Caco-2 (cell line): ENCODE measurements around the gene RNF10. TPM values are rescaled to one million over a fixed set of nuclear protein-coding genes. Genes with fewer than 3 reads are reported as not detected.
"Not testable (repeated sequence)": the region's sequence is repeated elsewhere in the genome, so short reads cannot be mapped to it uniquely, and the experiment has no call there.

Experiments used
- BruUV-seq: library from RNA; stranded (reverse); fragments of 400-500 nt; replicated peaks from 2 replicates; lab custom pipeline; 2021; lab: Mats Ljungman, UMichigan
- CTCF ChIA-PET: fragments of 300-600 bp; sonication (Branson Sonifier 250); formaldehyde crosslinking; loops from one replicate; lab custom pipeline; 2022; ENCODE audit warnings: antibody characterized with exemption; lab: Charles Lee
- POLR2A ChIA-PET: fragments of 300-600 bp; sonication (Branson Sonifier 250); formaldehyde crosslinking; loops from one replicate; lab custom pipeline; 2022; ENCODE audit warnings: antibody characterized with exemption; lab: Charles Lee
- DNase-seq, 2 experiments: peaks; one replicate each; pipeline versions ENCODE4 v3.0.0 to v3.0.0-alpha.2; 2020 to 2022
- H3K27me3 ChIP-seq: replicated peaks from 2 replicates; pipeline ENCODE4 v1.6.0; 2011; ENCODE audit warnings: low read length; ENCODE audit not compliant: control insufficient read depth, insufficient read depth
- H3K36me3 ChIP-seq: 2 replicates; pipeline ENCODE4 v1.5.1; 2011; ENCODE audit warnings: low read length; ENCODE audit not compliant: control insufficient read depth, insufficient read depth
- H3K4me1 ChIP-seq: fragments of 250-450 bp; sonication (Bioruptor Pico); 2 replicates; pipeline ENCODE4 v1.5.1; 2020; ENCODE audit warnings: mild to moderate bottlenecking
- H3K4me3 ChIP-seq: 2 replicates; pipeline ENCODE4 v1.5.1; 2011; ENCODE audit warnings: low read depth, mild to moderate bottlenecking, control low read depth, low read length
- H3K9me3 ChIP-seq: fragments of 250-450 bp; sonication (Bioruptor Pico); 2 replicates; pipeline ENCODE4 v1.5.1; 2020; ENCODE audit warnings: mild to moderate bottlenecking, moderate library complexity
- H3K27ac Mint-ChIP-seq: one replicate; pipeline ENCODE4 v1.8.0; 2022; ENCODE audit warnings: mixed read lengths; ENCODE audit not compliant: unreplicated experiment
- H3K27me3 Mint-ChIP-seq: one replicate; pipeline ENCODE4 v1.8.0; 2022; ENCODE audit warnings: mixed read lengths; ENCODE audit not compliant: insufficient read depth, unreplicated experiment
- H3K36me3 Mint-ChIP-seq: one replicate; pipeline ENCODE4 v1.8.0; 2022; ENCODE audit warnings: mild to moderate bottlenecking, mixed read lengths; ENCODE audit not compliant: insufficient read depth, unreplicated experiment
- H3K4me1 Mint-ChIP-seq: one replicate; pipeline ENCODE4 v1.8.0; 2022; ENCODE audit warnings: low read depth, mixed read lengths; ENCODE audit not compliant: unreplicated experiment
- H3K4me3 Mint-ChIP-seq: one replicate; pipeline ENCODE4 v1.8.0; 2022; ENCODE audit warnings: mild to moderate bottlenecking, moderate library complexity, mixed read lengths; ENCODE audit not compliant: unreplicated experiment
- H3K9me3 Mint-ChIP-seq: one replicate; pipeline ENCODE4 v1.8.0; 2022; ENCODE audit warnings: mixed read lengths; ENCODE audit not compliant: unreplicated experiment
- intact Hi-C: fragments of 100-400 bp; cut with micrococcal nuclease; formaldehyde crosslinking; loops from one replicate; pipeline ENCODE4 v1.10.0; 2022; ENCODE audit not compliant: unreplicated experiment
- total RNA-seq: library from RNA; stranded (reverse); gene quantifications from 2 replicates; pipeline ENCODE4 v1.2.3, GENCODE V29; 2022
- TF ChIP-seq, protein P1 (sequence below), 2 experiments: fragments of 200-600 bp in 1 of 2; IDR thresholded peaks; 1 replicate in 1 of 2; 2 replicates in 1 of 2; pipeline versions ENCODE4 v1.5.1 to v1.8.0; 2011 to 2022; ENCODE audit warnings: antibody characterized with exemption in 1 of 2, control low read depth in 1 of 2, inconsistent platforms in 1 of 2, low read depth in 1 of 2, low read length in 1 of 2, mild to moderate bottlenecking in 1 of 2, moderate library complexity in 1 of 2; ENCODE audit not compliant: insufficient read depth in 1 of 2, severe bottlenecking in 1 of 2, unreplicated experiment in 1 of 2

Gene RNF10
- total RNA-seq, 1 experiment from 2014 or later = 133 TPM

DNA sequence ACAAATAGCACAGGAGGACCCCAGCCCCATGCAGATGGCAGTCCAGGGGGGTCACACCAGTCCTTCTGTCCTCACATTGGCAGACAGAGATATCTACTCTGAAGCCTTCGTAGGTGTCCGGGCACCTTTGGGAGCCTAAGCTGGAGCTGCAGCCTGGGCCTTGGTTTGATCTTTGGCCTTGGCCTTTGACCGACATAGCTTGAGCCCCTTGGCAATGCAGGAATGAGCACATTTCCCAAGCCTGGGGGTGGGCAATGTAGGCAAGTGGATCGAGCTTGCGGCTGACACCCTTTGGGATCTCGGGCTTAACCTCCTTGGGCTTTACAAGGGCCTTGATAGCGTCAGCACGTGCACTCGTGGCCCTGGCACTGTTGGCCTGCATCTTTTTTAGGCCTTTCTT, 11.6 kb upstream of the RNF10 start:
- CTCF ChIA-PET = interaction anchor here (0.7 kb wide), 1 partner anchor 14 kb away, joined by 6 read pairs; no protein-coding TSS in a partner anchor

DNA sequence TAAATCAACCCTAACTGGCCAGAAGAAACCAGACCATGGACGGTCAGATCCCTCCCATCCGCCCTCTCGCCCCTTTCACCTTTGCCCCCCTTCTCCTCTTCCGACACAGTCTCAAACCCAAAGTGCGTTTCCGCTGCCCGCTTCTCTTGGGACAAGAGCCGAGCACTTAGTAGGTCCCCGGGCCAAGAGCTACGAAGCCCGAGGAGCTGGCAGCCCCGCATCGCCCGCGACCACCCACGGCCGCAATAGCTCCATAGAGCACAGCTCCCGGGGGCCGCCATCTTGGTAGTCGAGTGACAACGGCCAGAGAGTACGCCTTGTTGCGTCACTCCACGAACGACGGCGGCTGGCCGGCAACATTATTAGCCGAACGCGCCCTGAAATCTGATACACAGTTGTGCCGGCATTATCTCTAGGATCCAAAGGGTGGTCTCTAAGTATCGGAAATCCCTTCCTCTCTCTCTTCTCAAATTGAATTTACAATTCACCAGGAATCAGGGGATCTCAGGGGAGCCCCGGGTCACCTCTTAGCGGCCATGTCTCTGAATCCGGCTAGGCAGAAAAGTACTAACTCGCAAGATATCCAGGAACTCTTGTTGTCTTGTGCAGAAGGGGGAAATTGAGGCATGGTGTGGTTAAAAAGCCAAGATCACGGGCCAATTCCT, 5.2 kb upstream of the RNF10 start, which contains the start of gene COQ5:
COQ5 (minus strand) TSS at position 298 of the 665 bp plus-strand sequence; CDS start at position 281, 17 bp downstream.
- no TSS peak for BruUV-seq
- Mint-ChIP-seq H3K4me3 (peak within 1 kb of the TSS; percentile 81), H3K27me3 (no peaks in the 10 kb centered on the region), H3K9me3 (no peaks in the 10 kb centered on the region), H3K36me3 (peaks cover 15% of the 10 kb centered on the region), H3K4me1 (peaks cover 6% of the 10 kb centered on the region), H3K27ac (peak within 1 kb of the TSS; percentile 93)
- peak within 1 kb of the TSS; percentile 89 for H3K4me3 ChIP-seq
- H3K36me3 ChIP-seq = no peaks in the 10 kb centered on the region
- no peaks in the 10 kb centered on the region for H3K27me3 ChIP-seq
- CTCF ChIA-PET = interaction anchor here (0.7 to 1.7 kb wide), 9 partner anchors 10 to 227 kb away, joined by 3 to 10 read pairs (median 3); partner anchors contain the start of genes DYNLL1, POP5 and SIRT4
- peak; percentile 84 to 87 for DNase-seq
- POLR2A ChIA-PET = interaction anchor here (0.6 to 2.0 kb wide), 10 partner anchors 32 to 328 kb away, joined by 3 to 13 read pairs (median 4); partner anchors contain the start of genes DYNLL1, POP5, RNU4-2 and RPLP0
- intact Hi-C loops = loop anchor here (1.0 to 5.0 kb wide), 3 partner anchors 34 to 62 kb away; partner anchors contain the start of genes POP5 and SRSF9
- H3K4me1 ChIP-seq = peaks cover 5% of the 10 kb centered on the region; the same call in 1 of the 2 replicates
- TF ChIP-seq, protein P1, sequence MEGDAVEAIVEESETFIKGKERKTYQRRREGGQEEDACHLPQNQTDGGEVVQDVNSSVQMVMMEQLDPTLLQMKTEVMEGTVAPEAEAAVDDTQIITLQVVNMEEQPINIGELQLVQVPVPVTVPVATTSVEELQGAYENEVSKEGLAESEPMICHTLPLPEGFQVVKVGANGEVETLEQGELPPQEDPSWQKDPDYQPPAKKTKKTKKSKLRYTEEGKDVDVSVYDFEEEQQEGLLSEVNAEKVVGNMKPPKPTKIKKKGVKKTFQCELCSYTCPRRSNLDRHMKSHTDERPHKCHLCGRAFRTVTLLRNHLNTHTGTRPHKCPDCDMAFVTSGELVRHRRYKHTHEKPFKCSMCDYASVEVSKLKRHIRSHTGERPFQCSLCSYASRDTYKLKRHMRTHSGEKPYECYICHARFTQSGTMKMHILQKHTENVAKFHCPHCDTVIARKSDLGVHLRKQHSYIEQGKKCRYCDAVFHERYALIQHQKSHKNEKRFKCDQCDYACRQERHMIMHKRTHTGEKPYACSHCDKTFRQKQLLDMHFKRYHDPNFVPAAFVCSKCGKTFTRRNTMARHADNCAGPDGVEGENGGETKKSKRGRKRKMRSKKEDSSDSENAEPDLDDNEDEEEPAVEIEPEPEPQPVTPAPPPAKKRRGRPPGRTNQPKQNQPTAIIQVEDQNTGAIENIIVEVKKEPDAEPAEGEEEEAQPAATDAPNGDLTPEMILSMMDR (IDR thresholded peaks at IDR 0.05; ENCODE audit: insufficient read depth in 1 of 2, low read depth in 1 of 2, low read length in 1 of 2, severe bottlenecking in 1 of 2, unreplicated experiment in 1 of 2) = no peak
- no peaks in the 10 kb centered on the region for H3K9me3 ChIP-seq

More for the DNA sequence above, 11.6 kb upstream of the RNF10 start:
- H3K27me3 Mint-ChIP-seq = no peaks in the 10 kb centered on the region
- DNase-seq = no peak
- no peaks in the 10 kb centered on the region for H3K27me3 ChIP-seq
- no peaks in the 10 kb centered on the region for H3K9me3 ChIP-seq
- intact Hi-C loops = no loop called here
- no TSS peak for BruUV-seq
- no peaks in the 10 kb centered on the region for H3K36me3 Mint-ChIP-seq
- TF ChIP-seq, protein P1 (IDR thresholded peaks at IDR 0.05; ENCODE audit: insufficient read depth in 1 of 2, low read depth in 1 of 2, low read length in 1 of 2, severe bottlenecking in 1 of 2, unreplicated experiment in 1 of 2) = no peak
- no peaks in the 10 kb centered on the region for H3K36me3 ChIP-seq
- H3K4me3 ChIP-seq = no peak overlapping the region
- H3K4me1 ChIP-seq = peaks cover 5% of the 10 kb centered on the region; the same call in 1 of the 2 replicates
- peaks cover 6% of the 10 kb centered on the region for H3K4me1 Mint-ChIP-seq
- H3K4me3 Mint-ChIP-seq = no peak overlapping the region
- POLR2A ChIA-PET = no interaction called here
- H3K9me3 Mint-ChIP-seq = no peaks in the 10 kb centered on the region
- H3K27ac Mint-ChIP-seq = no peak overlapping the region

DNA sequence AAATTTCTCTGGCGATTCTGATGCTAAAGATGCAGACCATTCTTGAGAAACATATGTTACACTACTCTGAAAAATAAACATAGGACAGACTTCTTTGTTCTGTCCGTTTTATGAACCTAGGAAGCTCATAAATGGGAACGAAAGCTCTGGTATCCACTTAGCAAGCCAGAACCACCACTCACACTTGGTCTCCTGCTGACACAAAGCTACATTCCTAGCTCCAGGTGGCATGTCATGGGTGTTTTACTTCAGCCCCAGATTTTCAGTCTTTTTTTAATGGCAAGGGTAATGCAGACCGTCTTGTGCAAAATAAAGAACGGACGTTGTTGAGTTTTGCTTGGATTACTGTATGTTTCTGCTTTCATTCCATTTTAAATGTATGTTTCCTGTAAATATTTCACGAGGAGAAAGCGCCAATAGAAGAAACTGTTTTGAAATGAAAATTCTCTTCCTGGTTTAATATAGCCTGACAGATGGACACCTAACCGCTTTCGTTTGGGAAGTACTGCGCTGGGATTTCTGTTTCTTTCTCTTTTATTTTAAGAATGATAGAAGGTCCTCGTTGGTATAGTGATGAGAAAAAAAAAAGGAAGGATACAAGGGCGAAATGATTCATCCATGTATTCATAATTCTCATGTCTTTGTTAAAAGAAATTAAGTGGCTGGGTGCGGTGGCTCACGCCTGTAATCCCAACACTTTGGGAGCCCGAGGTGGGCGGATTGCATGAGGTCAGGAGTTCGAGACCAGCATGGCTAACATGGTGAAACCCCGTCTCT, 4.3 kb upstream of the RNF10 start:
- POLR2A ChIA-PET = interaction anchor here (0.7 to 2.0 kb wide), 9 partner anchors 10 to 238 kb away, joined by 3 to 12 read pairs (median 4); partner anchors contain the start of genes DYNLL1, POP5 and RNU4-2

GRCh38 chr12:120530418-120530761, 3.8 kb upstream of the RNF10 start:
- H3K36me3 ChIP-seq, H3K27me3 ChIP-seq, H3K27me3 Mint-ChIP-seq, H3K4me1 Mint-ChIP-seq, H3K9me3 ChIP-seq, DNase-seq, intact Hi-C loops, H3K9me3 Mint-ChIP-seq, H3K27ac Mint-ChIP-seq, CTCF ChIA-PET, BruUV-seq, H3K4me1 ChIP-seq: not testable (repeated sequence)
- POLR2A ChIA-PET = interaction anchor here (0.9 to 2.0 kb wide), 3 partner anchors 34 to 213 kb away, joined by 4 to 12 read pairs (median 6); partner anchors contain the start of genes DYNLL1 and POP5
- Mint-ChIP-seq H3K4me3 (peak overlapping the region; percentile 81), H3K36me3 (peaks cover 28% of the 10 kb centered on the region)
- H3K4me3 ChIP-seq = peak overlapping the region; percentile 89

More for the DNA sequence above, 4.3 kb upstream of the RNF10 start:
- H3K36me3 ChIP-seq = no peaks in the 10 kb centered on the region
- no peaks in the 10 kb centered on the region for H3K27me3 ChIP-seq
- no TSS peak for BruUV-seq
- H3K4me3 ChIP-seq = peak overlapping the region; percentile 89
- TF ChIP-seq, protein P1 (IDR thresholded peaks at IDR 0.05; ENCODE audit: insufficient read depth in 1 of 2, low read depth in 1 of 2, low read length in 1 of 2, severe bottlenecking in 1 of 2, unreplicated experiment in 1 of 2) = peak; percentile 17 to 20
- Mint-ChIP-seq H3K27ac (peak overlapping the region; percentile 93), H3K27me3 (no peaks in the 10 kb centered on the region), H3K9me3 (no peaks in the 10 kb centered on the region), H3K36me3 (peaks cover 24% of the 10 kb centered on the region), H3K4me1 (peaks cover 6% of the 10 kb centered on the region), H3K4me3 (peak overlapping the region; percentile 81)
- intact Hi-C loops = loop anchor here (1.0 to 5.0 kb wide), 3 partner anchors 35 to 63 kb away; partner anchors contain the start of genes POP5 and SRSF9
- CTCF ChIA-PET = interaction anchor here (0.9 to 1.7 kb wide), 8 partner anchors 9 to 228 kb away, joined by 3 to 10 read pairs (median 3); partner anchors contain the start of genes DYNLL1, POP5 and SIRT4
- no peaks in the 10 kb centered on the region for H3K9me3 ChIP-seq
- peak; percentile 58 to 63 for DNase-seq
- peaks cover 5% of the 10 kb centered on the region; the same call in 1 of the 2 replicates for H3K4me1 ChIP-seq
